ENCODE data around the gene BMPR1B.
"Not testable (repeated sequence)": the region's sequence is repeated elsewhere in the genome, so short reads cannot be mapped to it uniquely, and the experiment has no call there.

Gene BMPR1B

GRCh38 chr4:95108883-95109421 lies 351.2 kb downstream of the BMPR1B start:
- no peak overlapping the region for H3K4me3 ChIP-seq (ENCODE audit: low read length)
- H3K27ac ChIP-seq (ENCODE audit: low read length): no peak overlapping the region
- no peaks in the 10 kb centered on the region for H3K36me3 ChIP-seq (ENCODE audit: control insufficient read depth, insufficient read depth, low read length)
- H3K27me3 ChIP-seq (ENCODE audit: control insufficient read depth, insufficient read depth, low read length): 0 out of 2 replicates have a peak, but pooled peaks cover 1% of the 10 kb centered on the region
- H3K4me1 ChIP-seq (ENCODE audit: control insufficient read depth, insufficient read depth, low read length): no peaks in the 10 kb centered on the region
- DNase-seq (ENCODE audit: low read depth, low spot score): no peak
- H3K9me3 ChIP-seq (ENCODE audit: control insufficient read depth, insufficient read depth, low read length): no peaks in the 10 kb centered on the region
- WGBS (ENCODE audit: insufficient coverage, insufficient read length): no CpG with 5 or more reads among the region's 1 CpG

- Histone ChIP-seq H3K27ac (ENCODE audit: low read length) (no peak overlapping the region), H3K27me3 (ENCODE audit: control insufficient read depth, insufficient read depth, low read length) (no peaks in the 10 kb centered on the region), H3K4me1 (ENCODE audit: control insufficient read depth, insufficient read depth, low read length) (no peaks in the 10 kb centered on the region), H3K9me3 (ENCODE audit: control insufficient read depth, insufficient read depth, low read length) (no peaks in the 10 kb centered on the region), H3K36me3 (ENCODE audit: control insufficient read depth, insufficient read depth, low read length) (no peaks in the 10 kb centered on the region), H3K4me3 (ENCODE audit: low read length) (no peak overlapping the region)
- DNase-seq (ENCODE audit: low read depth, low spot score): no peak
- WGBS (ENCODE audit: insufficient coverage, insufficient read length): no CpG with 5 or more reads among the region's 3 CpGs
Measured at GRCh38 chr4:95114521-95114920, 356.8 kb downstream of the BMPR1B start.

GRCh38 chr4:95118497-95118896 lies 360.7 kb downstream of the BMPR1B start:
- Histone ChIP-seq H3K27ac (ENCODE audit: low read length) (no peak overlapping the region), H3K36me3 (ENCODE audit: control insufficient read depth, insufficient read depth, low read length) (no peaks in the 10 kb centered on the region), H3K27me3 (ENCODE audit: control insufficient read depth, insufficient read depth, low read length) (no peaks in the 10 kb centered on the region), H3K9me3 (ENCODE audit: control insufficient read depth, insufficient read depth, low read length) (no peaks in the 10 kb centered on the region), H3K4me1 (ENCODE audit: control insufficient read depth, insufficient read depth, low read length) (no peaks in the 10 kb centered on the region), H3K4me3 (ENCODE audit: low read length) (no peak overlapping the region)
- DNase-seq (ENCODE audit: low read depth, low spot score): no peak
- WGBS (ENCODE audit: insufficient coverage, insufficient read length): no CpG with 5 or more reads among the region's 6 CpGs

GRCh38 chr4:95120456-95120855 lies 362.7 kb downstream of the BMPR1B start:
- Histone ChIP-seq H3K27me3 (ENCODE audit: control insufficient read depth, insufficient read depth, low read length) (no peaks in the 10 kb centered on the region), H3K9me3 (ENCODE audit: control insufficient read depth, insufficient read depth, low read length) (no peaks in the 10 kb centered on the region), H3K4me3 (ENCODE audit: low read length) (no peak overlapping the region), H3K4me1 (ENCODE audit: control insufficient read depth, insufficient read depth, low read length) (no peaks in the 10 kb centered on the region), H3K27ac (ENCODE audit: low read length) (no peak overlapping the region), H3K36me3 (ENCODE audit: control insufficient read depth, insufficient read depth, low read length) (no peaks in the 10 kb centered on the region)
- no CpG with 5 or more reads among the region's 2 CpGs for WGBS (ENCODE audit: insufficient coverage, insufficient read length)
- no peak for DNase-seq (ENCODE audit: low read depth, low spot score)

- H3K36me3 ChIP-seq (ENCODE audit: control insufficient read depth, insufficient read depth, low read length): no peaks in the 10 kb centered on the region
- H3K4me3 ChIP-seq (ENCODE audit: low read length): no peak overlapping the region
- H3K9me3 ChIP-seq (ENCODE audit: control insufficient read depth, insufficient read depth, low read length): no peaks in the 10 kb centered on the region
- no peaks in the 10 kb centered on the region for H3K27me3 ChIP-seq (ENCODE audit: control insufficient read depth, insufficient read depth, low read length)
- no peaks in the 10 kb centered on the region for H3K4me1 ChIP-seq (ENCODE audit: control insufficient read depth, insufficient read depth, low read length)
- DNase-seq (ENCODE audit: low read depth, low spot score): no peak
- no peak overlapping the region for H3K27ac ChIP-seq (ENCODE audit: low read length)
- WGBS (ENCODE audit: insufficient coverage, insufficient read length): no CpG with 5 or more reads among the region's 9 CpGs
Measured at GRCh38 chr4:95122001-95122400, 364.2 kb downstream of the BMPR1B start.

GRCh38 chr4:95124906-95125504 lies 367.2 kb downstream of the BMPR1B start:
- peak; percentile 18 for DNase-seq (ENCODE audit: low read depth, low spot score)
- H3K4me1 ChIP-seq (ENCODE audit: control insufficient read depth, insufficient read depth, low read length): no peaks in the 10 kb centered on the region

GRCh38 chr4:95129031-95129430 lies 371.3 kb downstream of the BMPR1B start:
- no peaks in the 10 kb centered on the region for H3K9me3 ChIP-seq (ENCODE audit: control insufficient read depth, insufficient read depth, low read length)
- no peak overlapping the region for H3K4me3 ChIP-seq (ENCODE audit: low read length)
- no CpG with 5 or more reads among the region's 4 CpGs for WGBS (ENCODE audit: insufficient coverage, insufficient read length)
- no peak overlapping the region for H3K27ac ChIP-seq (ENCODE audit: low read length)
- H3K27me3 ChIP-seq (ENCODE audit: control insufficient read depth, insufficient read depth, low read length): no peaks in the 10 kb centered on the region
- no peak for DNase-seq (ENCODE audit: low read depth, low spot score)
- H3K36me3 ChIP-seq (ENCODE audit: control insufficient read depth, insufficient read depth, low read length): no peaks in the 10 kb centered on the region
- H3K4me1 ChIP-seq (ENCODE audit: control insufficient read depth, insufficient read depth, low read length): no peaks in the 10 kb centered on the region

More at GRCh38 chr4:95124906-95125504, 367.2 kb downstream of the BMPR1B start:
- no peak overlapping the region for H3K4me3 ChIP-seq (ENCODE audit: low read length)
- H3K9me3 ChIP-seq (ENCODE audit: control insufficient read depth, insufficient read depth, low read length): no peaks in the 10 kb centered on the region
- H3K36me3 ChIP-seq (ENCODE audit: control insufficient read depth, insufficient read depth, low read length): no peaks in the 10 kb centered on the region
- no peaks in the 10 kb centered on the region for H3K27me3 ChIP-seq (ENCODE audit: control insufficient read depth, insufficient read depth, low read length)
- no peak overlapping the region for H3K27ac ChIP-seq (ENCODE audit: low read length)
- WGBS (ENCODE audit: insufficient coverage, insufficient read length): no CpG with 5 or more reads among the region's 4 CpGs

GRCh38 chr4:95129821-95130311 lies 372.1 kb downstream of the BMPR1B start:
- Histone ChIP-seq H3K27me3 (ENCODE audit: control insufficient read depth, insufficient read depth, low read length) (no peaks in the 10 kb centered on the region), H3K4me1 (ENCODE audit: control insufficient read depth, insufficient read depth, low read length) (no peaks in the 10 kb centered on the region), H3K9me3 (ENCODE audit: control insufficient read depth, insufficient read depth, low read length) (no peaks in the 10 kb centered on the region), H3K27ac (ENCODE audit: low read length) (no peak overlapping the region), H3K4me3 (ENCODE audit: low read length) (no peak overlapping the region), H3K36me3 (ENCODE audit: control insufficient read depth, insufficient read depth, low read length) (no peaks in the 10 kb centered on the region)
- WGBS (ENCODE audit: insufficient coverage, insufficient read length): 100% methylated on average over 3 of the region's 7 CpGs
- DNase-seq (ENCODE audit: low read depth, low spot score): no peak

- H3K27me3 ChIP-seq (ENCODE audit: control insufficient read depth, insufficient read depth, low read length); H3K27ac ChIP-seq (ENCODE audit: low read length); H3K4me3 ChIP-seq (ENCODE audit: low read length); H3K36me3 ChIP-seq (ENCODE audit: control insufficient read depth, insufficient read depth, low read length); H3K9me3 ChIP-seq (ENCODE audit: control insufficient read depth, insufficient read depth, low read length); DNase-seq (ENCODE audit: low read depth, low spot score); H3K4me1 ChIP-seq (ENCODE audit: control insufficient read depth, insufficient read depth, low read length): not testable (repeated sequence)
- WGBS (ENCODE audit: insufficient coverage, insufficient read length): no CpG with 5 or more reads among the region's 4 CpGs
Measured at GRCh38 chr4:95134016-95134415, 376.3 kb downstream of the BMPR1B start.

- H3K27ac ChIP-seq (ENCODE audit: low read length); H3K4me3 ChIP-seq (ENCODE audit: low read length); H3K9me3 ChIP-seq (ENCODE audit: control insufficient read depth, insufficient read depth, low read length); H3K4me1 ChIP-seq (ENCODE audit: control insufficient read depth, insufficient read depth, low read length); H3K36me3 ChIP-seq (ENCODE audit: control insufficient read depth, insufficient read depth, low read length); DNase-seq (ENCODE audit: low read depth, low spot score); H3K27me3 ChIP-seq (ENCODE audit: control insufficient read depth, insufficient read depth, low read length): not testable (repeated sequence)
- no CpG with 5 or more reads among the region's 14 CpGs for WGBS (ENCODE audit: insufficient coverage, insufficient read length)
Measured at GRCh38 chr4:95139424-95139823, 381.7 kb downstream of the BMPR1B start.

- H3K4me1 ChIP-seq (ENCODE audit: control insufficient read depth, insufficient read depth, low read length): no peaks in the 10 kb centered on the region
- no peak for DNase-seq (ENCODE audit: low read depth, low spot score)
- no peak overlapping the region for H3K4me3 ChIP-seq (ENCODE audit: low read length)
- H3K27me3 ChIP-seq (ENCODE audit: control insufficient read depth, insufficient read depth, low read length): no peaks in the 10 kb centered on the region
- no peak overlapping the region for H3K27ac ChIP-seq (ENCODE audit: low read length)
- H3K9me3 ChIP-seq (ENCODE audit: control insufficient read depth, insufficient read depth, low read length): no peaks in the 10 kb centered on the region; the same call in 1 of the 2 replicates
- no CpG with 5 or more reads among the region's 5 CpGs for WGBS (ENCODE audit: insufficient coverage, insufficient read length)
- H3K36me3 ChIP-seq (ENCODE audit: control insufficient read depth, insufficient read depth, low read length): no peaks in the 10 kb centered on the region
Measured at GRCh38 chr4:95141361-95141760, 383.6 kb downstream of the BMPR1B start.

All from iPS DF 6.9 (cell line).